ENCODE data around the gene INHA. TPM values are rescaled to one million over a fixed set of nuclear protein-coding genes. Genes with fewer than 3 reads are reported as not detected.

INHA gene
- total RNA-seq, 1 experiment from 2014 or later: not detected

GRCh38 chr2:219552382-219553167, 19.5 kb upstream of the INHA start:
- Histone ChIP-seq H3K4me1 (ENCODE audit: control insufficient read depth in 1 of 2, insufficient read depth in 2 of 2, low read length in 2 of 2) (peaks cover 3 to 19% of the 10 kb centered on the region in 2 experiments; a peak in 3 of 4 replicates), H3K9me2 (ENCODE audit: insufficient read depth) (no peaks in the 10 kb centered on the region), H4K20me1 (ENCODE audit: insufficient read depth) (no peaks in the 10 kb centered on the region), H2AFZ (ENCODE audit: low read depth, low read length, poor library complexity, severe bottlenecking) (no peak overlapping the region), H3K4me2 (ENCODE audit: low read length) (peak overlapping the region; percentile 95), H3K9me3 (ENCODE audit: control insufficient read depth in 1 of 2, insufficient read depth in 1 of 2, low read depth in 1 of 2, low read length in 2 of 2) (no peaks in the 10 kb centered on the region), H3K36me3 (ENCODE audit: control insufficient read depth in 1 of 2, insufficient read depth in 2 of 2, low read length in 2 of 2) (peaks cover 0 to 6% of the 10 kb centered on the region in 2 experiments; a peak in 1 of 4 replicates), H3K4me3 (replicated peaks in 1 of 2; ENCODE audit: low read depth in 1 of 2, low read length in 2 of 2) (peak overlapping the region; percentile 84 to 86), H3K27ac (ENCODE audit: low read depth, low read length) (peak overlapping the region; percentile 78), H3K9ac (ENCODE audit: low read length) (peak overlapping the region; percentile 84), H3K79me2 (ENCODE audit: insufficient read depth, low read length) (peaks cover 18% of the 10 kb centered on the region; the same call in 1 of the 2 replicates), H3K27me3 (ENCODE audit: insufficient read depth, low read length) (no peaks in the 10 kb centered on the region)
- intact Hi-C loops (cut with micrococcal nuclease): no loop called here
- peak; percentile 90 for ATAC-seq
- ChIA-PET RAD21 (ENCODE audit: low non-redundant PET in 1 of 2, low total read pairs in 2 of 2, uncharacterized antibody in 2 of 2, unreplicated experiment in 2 of 2) (interaction anchor here in 1 of 2 experiments (1.0 kb wide), 1 partner anchor 45 kb away, joined by 3 read pairs; the partner anchor contains the start of gene STK11IP), CTCF (interaction anchor here (2.7 kb wide), 1 partner anchor 8 kb away, joined by 16 read pairs; no protein-coding TSS in a partner anchor), POLR2A (no interaction called here)
- BruUV-seq (replicated peaks): no TSS peak
- TF ChIP-seq EGR1 (IDR thresholded peaks at IDR 0.05; ENCODE audit: low read depth) (no peak), POLR2AphosphoS5 (IDR thresholded peaks at IDR 0.05; ENCODE audit: low read depth, low read length) (peak; percentile 36; the same call in 1 of the 2 replicates)
- DNase-seq (ENCODE audit: low read depth, low spot score): peak; percentile 64

- H3K9me2 ChIP-seq (ENCODE audit: insufficient read depth): no peaks in the 10 kb centered on the region
- no peaks in the 10 kb centered on the region for H3K9me3 ChIP-seq (ENCODE audit: control insufficient read depth in 1 of 2, insufficient read depth in 1 of 2, low read depth in 1 of 2, low read length in 2 of 2)
- H3K4me3 ChIP-seq (replicated peaks in 1 of 2; ENCODE audit: low read depth in 1 of 2, low read length in 2 of 2): no peak overlapping the region
- no peaks in the 10 kb centered on the region for H3K27me3 ChIP-seq (ENCODE audit: insufficient read depth, low read length)
- no peak overlapping the region for H3K9ac ChIP-seq (ENCODE audit: low read length)
- peaks cover 18% of the 10 kb centered on the region; the same call in 1 of the 2 replicates for H3K79me2 ChIP-seq (ENCODE audit: insufficient read depth, low read length)
- no peak for DNase-seq (ENCODE audit: low read depth, low spot score)
- TF ChIP-seq SIN3A (IDR thresholded peaks at IDR 0.05; ENCODE audit: low read depth): no peak
- TF ChIP-seq CBX3 (IDR thresholded peaks at IDR 0.05; ENCODE audit: low read depth): no peak
- TF ChIP-seq EZH2phosphoT487 (IDR thresholded peaks at IDR 0.05; ENCODE audit: borderline replicate concordance): no peak
- no peak for TF ChIP-seq SRF (IDR thresholded peaks at IDR 0.05; ENCODE audit: low read depth)
- H3K27ac ChIP-seq (ENCODE audit: low read depth, low read length): no peak overlapping the region
- H3K36me3 ChIP-seq (ENCODE audit: control insufficient read depth in 1 of 2, insufficient read depth in 2 of 2, low read length in 2 of 2): peaks cover 0 to 6% of the 10 kb centered on the region in 2 experiments; a peak in 1 of 4 replicates
- H2AFZ ChIP-seq (ENCODE audit: low read depth, low read length, poor library complexity, severe bottlenecking): no peak overlapping the region
- H3K4me2 ChIP-seq (ENCODE audit: low read length): peak overlapping the region; percentile 95; the same call in 1 of the 2 replicates
- POLR2A ChIA-PET: no interaction called here
- CTCF ChIA-PET: interaction anchor here (2.7 kb wide), 1 partner anchor 7 kb away, joined by 16 read pairs; no protein-coding TSS in a partner anchor
- RAD21 ChIA-PET (ENCODE audit: low non-redundant PET in 1 of 2, low total read pairs in 2 of 2, uncharacterized antibody in 2 of 2, unreplicated experiment in 2 of 2): no interaction called here
- peaks cover 3 to 19% of the 10 kb centered on the region in 2 experiments; a peak in 3 of 4 replicates for H3K4me1 ChIP-seq (ENCODE audit: control insufficient read depth in 1 of 2, insufficient read depth in 2 of 2, low read length in 2 of 2)
- H4K20me1 ChIP-seq (ENCODE audit: insufficient read depth): no peaks in the 10 kb centered on the region
- no TSS peak for BruUV-seq (replicated peaks)
- ATAC-seq: no peak
- intact Hi-C loops (cut with micrococcal nuclease): no loop called here
These were observed 19.0 kb upstream of the INHA start for GRCh38 chr2:219553168-219553417.

All from HCT116 (cell line).